HepG2 (cell line): Measurements from ENCODE around the gene EIF1. TPM values are rescaled to one million over a fixed set of nuclear protein-coding genes. Genes with fewer than 3 reads are reported as not detected.

ENCODE experiments used
- ATAC-seq: fragments of 200-7000 bp; cut with Tn5 transposase; 3 replicates; pipeline ENCODE4 v1.9.1; 2020; ENCODE audit warnings: mild to moderate bottlenecking, moderate library complexity
- BruUV-seq: library from RNA; stranded (reverse); fragments of 400-500 nt; replicated peaks from 2 replicates; lab custom pipeline; 2021; lab: Mats Ljungman, UMichigan
- CTCF ChIA-PET: fragments of 300-600 bp; formaldehyde crosslinking; extraction: SDS; loops from one replicate; lab custom pipeline; 2021; ENCODE audit warnings: low total read pairs, inconsistent platforms, low intra/inter-chr PET ratio; lab: Yijun Ruan, JAX
- POLR2A ChIA-PET: fragments of 350-600 bp; sonication (Branson Sonifier 250); formaldehyde crosslinking; loops from one replicate; lab custom pipeline; 2020; ENCODE audit warnings: antibody characterized with exemption, inconsistent platforms; lab: Yijun Ruan, JAX
- DNase-seq: peaks from one replicate; pipeline ENCODE4 v3.0.0-alpha.2; 2015; ENCODE audit warnings: low spot score
- FAIRE-seq: peaks from 3 replicates; lab custom pipeline; 2011; peaks lifted over from hg19 to GRCh38; lab: Jason Lieb, UNC
- H2AFZ ChIP-seq: one replicate; pipeline ENCODE4 v1.6.1; 2011; ENCODE audit warnings: low read length, inconsistent platforms
- H3K27ac ChIP-seq: fragments of 300-600 bp; 3 replicates; pipeline ENCODE4 v1.8.0; 2011; ENCODE audit warnings: mixed run types, mild to moderate bottlenecking, mixed read lengths, low read length, inconsistent platforms; ENCODE audit not compliant: insufficient read depth; ENCODE audit errors: extremely low read length
- H3K27me3 ChIP-seq, 2 experiments: fragments of 200-600 bp in 1 of 2; 2 replicates in 1 of 2; 3 replicates in 1 of 2; pipeline versions ENCODE4 v1.6.0 to v1.8.0; 2011; ENCODE audit warnings: low read length in 2 of 2, mild to moderate bottlenecking in 2 of 2, moderate library complexity in 2 of 2, inconsistent platforms in 1 of 2; ENCODE audit not compliant: insufficient read depth in 2 of 2, control insufficient read depth in 1 of 2
- H3K36me3 ChIP-seq, 2 experiments: fragments of 200-600 bp in 1 of 2; replicated peaks in 1 of 2; 2 replicates in 1 of 2; 3 replicates in 1 of 2; pipeline versions ENCODE4 v1.5.1 to v1.8.0; 2011; ENCODE audit warnings: low read length in 2 of 2, inconsistent platforms in 1 of 2; ENCODE audit not compliant: insufficient read depth in 2 of 2, control insufficient read depth in 1 of 2
- H3K4me1 ChIP-seq: 2 replicates; pipeline ENCODE4 v1.5.1; 2012; ENCODE audit warnings: low read length, inconsistent platforms; ENCODE audit not compliant: insufficient read depth
- H3K4me2 ChIP-seq: 2 replicates; pipeline ENCODE4 v1.6.0; 2011; ENCODE audit warnings: low read depth, low read length, inconsistent platforms
- H3K4me3 ChIP-seq, 3 experiments: fragments of 200-600 bp in 1 of 3; sonication (generic), shearing (Covaris generic) in 1 of 3; replicated peaks in 1 of 3; 2 replicates each; pipeline ENCODE4 v1.5.1; 2011 to 2016; ENCODE audit warnings: low read length in 3 of 3, inconsistent platforms in 2 of 3, low read depth in 2 of 3, mild to moderate bottlenecking in 2 of 3, control low read depth in 1 of 3, mixed read lengths in 1 of 3; ENCODE audit not compliant: insufficient read depth in 1 of 3
- H3K79me2 ChIP-seq: one replicate; pipeline ENCODE4 v1.6.1; 2011; ENCODE audit warnings: low read length, inconsistent platforms; ENCODE audit not compliant: insufficient read depth
- H3K9ac ChIP-seq: 2 replicates; pipeline ENCODE4 v1.6.0; 2011; ENCODE audit warnings: mild to moderate bottlenecking, low read depth, low read length, inconsistent platforms; ENCODE audit not compliant: insufficient read depth
- H3K9me3 ChIP-seq: 2 replicates; pipeline ENCODE4 v1.5.1; 2012; ENCODE audit warnings: mild to moderate bottlenecking, low read length
- H4K20me1 ChIP-seq: 2 replicates; pipeline ENCODE4 v1.6.0; 2011; ENCODE audit warnings: inconsistent platforms, mild to moderate bottlenecking, low read length, moderate library complexity; ENCODE audit not compliant: insufficient read depth
- AGO2 ChIP-seq: fragments of 200-400 bp; formaldehyde crosslinking; optimal IDR thresholded peaks from 2 replicates; pipeline ENCODE3; 2017; ENCODE audit warnings: mild to moderate bottlenecking, low read depth, low read length, moderate library complexity
- CHD2 ChIP-seq: IDR thresholded peaks from 2 replicates; pipeline ENCODE4 v1.6.1; 2011; ENCODE audit warnings: low read depth, low read length, improper control_type of control experiment
- HNRNPK ChIP-seq: fragments of 200-400 bp; formaldehyde crosslinking; IDR thresholded peaks from 2 replicates; pipeline ENCODE4 v1.6.1; 2018; ENCODE audit warnings: low read length, low read depth, moderate library complexity, mild to moderate bottlenecking; ENCODE audit not compliant: poor library complexity, severe bottlenecking
- HOXA7 ChIP-seq: sonication (generic); formaldehyde crosslinking; IDR thresholded peaks from 2 replicates; pipeline ENCODE4 v1.8.1; 2022; ENCODE audit warnings: mild to moderate bottlenecking, missing genetic modification reagents, moderate library complexity
- IRF2 ChIP-seq: IDR thresholded peaks from 2 replicates; pipeline ENCODE4 v1.6.1; 2018; ENCODE audit warnings: missing genetic modification reagents, missing compliant biosample characterization
- KAT7 ChIP-seq: IDR thresholded peaks from 2 replicates; pipeline ENCODE4 v1.6.1; 2018; ENCODE audit warnings: borderline replicate concordance, missing compliant biosample characterization
- KLF15 ChIP-seq: sonication (generic); formaldehyde crosslinking; IDR thresholded peaks from 2 replicates; pipeline ENCODE4 v1.8.1; 2023; ENCODE audit warnings: borderline replicate concordance, mild to moderate bottlenecking, inconsistent platforms, missing genetic modification reagents, mixed read lengths
- NFRKB ChIP-seq: fragments of 450-650 bp; IDR thresholded peaks from 2 replicates; pipeline ENCODE4 v1.6.1; 2017
- ZBTB3 ChIP-seq: sonication (generic); formaldehyde crosslinking; IDR thresholded peaks from 2 replicates; pipeline ENCODE4 v1.4.0; 2020; ENCODE audit warnings: low read depth, mild to moderate bottlenecking, moderate library complexity, missing genetic modification reagents, borderline replicate concordance
- ZNF124 ChIP-seq: sonication (generic); formaldehyde crosslinking; IDR thresholded peaks from 2 replicates; pipeline ENCODE4 v1.4.0; 2020; ENCODE audit warnings: missing genetic modification reagents
- ZNF616 ChIP-seq: sonication (generic); formaldehyde crosslinking; IDR thresholded peaks from 2 replicates; pipeline ENCODE4 v1.5.0; 2020; ENCODE audit warnings: low read depth, mild to moderate bottlenecking, missing genetic modification reagents
- WGBS: methylation state at CpG from one replicate; pipeline ENCODE4 v1.1.6; 2017; ENCODE audit warnings: low lambda C conversion rate; 5-methylcytosine and 5-hydroxymethylcytosine counted together
- in situ Hi-C: cut with HindIII; loops from 2 replicates; pipeline ENCODE4 v1.10.0; 2017; ENCODE audit warnings: low pct_unique_long_range_greater_than_20kb; ENCODE audit not compliant: extremely low pct_ligation_motif_present
- intact Hi-C: fragments of 100-400 bp; cut with micrococcal nuclease; formaldehyde crosslinking; loops from one replicate; pipeline ENCODE4 v1.10.0; 2022; ENCODE audit not compliant: unreplicated experiment
- polyA plus RNA-seq, 8 experiments: library from polyadenylated mRNA; depleted of rRNA in 3 of 8; stranded (reverse) in 7 of 8; unstranded in 1 of 8; fragments of >200 nt; fragmentation: Illumina TruSeq in 4 of 8; extraction: Trizol in 4 of 8; gene quantifications; 2 replicates each; pipeline versions ENCODE4 v1.2.1 to v1.2.3, GENCODE V29; 2011 to 2016; ENCODE audit warnings: low read depth in 4 of 8, missing spikeins in 1 of 8, mixed read lengths in 1 of 8; ENCODE audit not compliant: insufficient read depth in 1 of 8
- total RNA-seq, 5 experiments: library from RNA; depleted of rRNA; stranded (reverse); fragments of >200 nt; fragmentation: Illumina TruSeq; extraction: Trizol; gene quantifications; 2 replicates each; pipeline ENCODE4 v1.2.3, GENCODE V29; 2016; ENCODE audit warnings: low read depth in 1 of 5
- TF ChIP-seq, protein P1 (sequence below): sonication (generic); formaldehyde crosslinking; IDR thresholded peaks from 2 replicates; pipeline ENCODE4 v1.4.0; 2020; ENCODE audit warnings: missing genetic modification reagents

The EIF1 gene
- total and polyA plus RNA-seq, 2 of the 13 experiments (the other 11 are each of a cell fraction or from before 2014, with no cell fraction given), result 147 to 517 TPM

DNA sequence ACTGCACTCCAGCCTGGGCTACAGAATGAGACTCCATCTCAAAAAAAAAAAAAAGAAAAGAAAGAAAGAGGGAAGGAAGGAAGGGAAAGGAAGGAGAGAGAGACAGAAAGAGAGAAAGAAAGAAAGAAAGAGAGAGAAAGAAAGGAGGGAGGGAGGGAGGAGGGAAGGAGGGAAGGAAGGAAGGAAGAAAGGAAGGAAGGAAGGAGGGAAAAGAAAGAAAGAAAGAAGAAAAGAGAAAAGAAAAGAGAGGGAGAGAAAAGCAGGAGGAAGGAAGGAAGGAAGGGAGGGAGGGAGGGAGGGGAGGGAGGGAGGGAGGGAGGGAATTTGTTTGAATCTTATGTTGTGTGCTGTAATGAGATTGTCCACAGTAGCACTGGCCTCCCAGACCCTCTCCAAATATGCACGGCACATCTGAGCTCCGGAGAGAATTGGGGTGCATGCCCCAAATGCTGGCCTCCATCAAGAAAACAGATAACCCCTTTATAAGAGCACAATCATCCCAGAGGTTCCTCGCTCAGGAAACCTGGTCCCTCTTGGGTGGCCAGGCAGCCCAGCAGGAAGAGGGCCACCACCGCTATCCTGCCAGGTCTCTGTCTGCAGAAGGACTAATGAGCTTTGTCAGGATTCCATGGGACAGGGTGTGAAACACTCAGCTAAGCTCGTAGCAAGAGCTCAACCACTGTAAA, 8.8 kb upstream of the EIF1 start:
- TF ChIP-seq HNRNPK (peak; percentile 85), KAT7 (CRISPR knock-in tag) (no peak), HOXA7 (CRISPR knock-in tag) (no peak), ZNF616 (CRISPR knock-in tag) (no peak), NFRKB (no peak), ZBTB3 (no peak), IRF2 (CRISPR knock-in tag) (no peak)
- TF ChIP-seq, all 625 proteins: peak for 1
- H4K20me1 ChIP-seq, result no peaks in the 10 kb centered on the region
- WGBS, result 25% methylated on average over 5 of the region's 5 CpGs
- BruUV-seq, result no TSS peak
- no peak overlapping the region for H2AFZ ChIP-seq
- no peak overlapping the region for H3K9ac ChIP-seq
- ChIA-PET POLR2A (interaction anchor here (0.6 to 7.2 kb wide), 7 partner anchors 11 to 166 kb away, joined by 3 to 443 read pairs (median 6); partner anchors contain the start of genes EIF1, JUP and P3H4), CTCF (no interaction called here)
- FAIRE-seq, result no peak
- H3K36me3 ChIP-seq, result no peaks in the 10 kb centered on the region
- H3K4me3 ChIP-seq, result no peak overlapping the region
- no peak for DNase-seq
- intact Hi-C loops, result no loop called here
- H3K9me3 ChIP-seq, result no peaks in the 10 kb centered on the region
- H3K4me2 ChIP-seq, result no peak overlapping the region
- no peaks in the 10 kb centered on the region for H3K79me2 ChIP-seq
- H3K27ac ChIP-seq, result no peak overlapping the region
- in situ Hi-C loops, result no loop called here
- ATAC-seq, result no peak
- H3K4me1 ChIP-seq, result peaks cover 46% of the 10 kb centered on the region
- peaks cover 2 to 8% of the 10 kb centered on the region in 2 experiments; a peak in 4 of 5 replicates for H3K27me3 ChIP-seq

DNA sequence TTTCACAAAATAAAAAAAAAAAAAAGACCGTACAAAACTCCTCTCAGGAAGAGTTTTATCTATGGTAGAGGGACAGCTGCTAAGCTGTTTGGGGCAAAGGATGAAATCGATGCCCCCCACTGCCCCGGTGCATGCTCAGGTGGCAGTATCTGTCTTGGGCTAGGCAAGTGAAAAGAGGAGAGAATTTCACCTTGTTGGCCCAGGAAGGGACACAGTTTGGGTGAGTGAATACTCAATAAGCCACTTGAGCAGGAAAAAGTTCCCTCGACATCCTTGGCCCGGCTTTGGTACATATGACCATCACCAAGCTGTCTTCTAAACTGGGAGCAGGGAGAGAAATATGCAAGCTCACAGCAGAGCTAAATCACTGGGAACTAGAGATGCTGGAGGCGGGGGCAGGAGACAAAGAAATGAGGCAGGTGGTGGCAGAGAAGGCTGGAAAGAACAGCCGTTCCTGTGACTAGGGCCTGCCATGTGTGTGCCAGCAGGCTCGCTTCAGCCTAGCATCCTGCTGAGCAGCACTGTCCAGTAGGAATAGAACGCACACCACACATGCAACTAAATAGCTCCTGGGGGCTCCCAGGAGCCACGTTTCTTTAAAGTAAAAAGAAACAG, 8.2 kb upstream of the EIF1 start:
- TF ChIP-seq KLF15 (CRISPR knock-in tag) (no peak), AGO2 (no peak), ZNF124 (CRISPR knock-in tag) (no peak), CHD2 (no peak)
- TF ChIP-seq, protein P1, sequence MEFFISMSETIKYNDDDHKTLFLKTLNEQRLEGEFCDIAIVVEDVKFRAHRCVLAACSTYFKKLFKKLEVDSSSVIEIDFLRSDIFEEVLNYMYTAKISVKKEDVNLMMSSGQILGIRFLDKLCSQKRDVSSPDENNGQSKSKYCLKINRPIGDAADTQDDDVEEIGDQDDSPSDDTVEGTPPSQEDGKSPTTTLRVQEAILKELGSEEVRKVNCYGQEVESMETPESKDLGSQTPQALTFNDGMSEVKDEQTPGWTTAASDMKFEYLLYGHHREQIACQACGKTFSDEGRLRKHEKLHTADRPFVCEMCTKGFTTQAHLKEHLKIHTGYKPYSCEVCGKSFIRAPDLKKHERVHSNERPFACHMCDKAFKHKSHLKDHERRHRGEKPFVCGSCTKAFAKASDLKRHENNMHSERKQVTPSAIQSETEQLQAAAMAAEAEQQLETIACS (CRISPR knock-in tag), result no peak
- POLR2A ChIA-PET, result interaction anchor here (0.6 to 7.2 kb wide), 3 partner anchors 10 to 167 kb away, joined by 3 to 443 read pairs (median 3); partner anchors contain the start of genes EIF1 and P3H4
- Histone ChIP-seq H3K4me1 (peaks cover 39% of the 10 kb centered on the region), H3K27ac (no peak overlapping the region), H3K4me3 (no peak overlapping the region), H3K9ac (no peak overlapping the region), H3K79me2 (no peaks in the 10 kb centered on the region), H3K4me2 (no peak overlapping the region), H2AFZ (no peak overlapping the region), H3K27me3 (peaks cover 2 to 8% of the 10 kb centered on the region in 2 experiments; a peak in 4 of 5 replicates), H3K36me3 (no peaks in the 10 kb centered on the region), H3K9me3 (no peaks in the 10 kb centered on the region), H4K20me1 (no peaks in the 10 kb centered on the region)
- BruUV-seq, result no TSS peak
- in situ Hi-C loops (no loop called here), intact Hi-C loops (no loop called here)
- ATAC-seq (no peak), DNase-seq (no peak), FAIRE-seq (no peak)
- 48% methylated on average over 10 of the region's 10 CpGs for WGBS
- CTCF ChIA-PET, result no interaction called here
